ENCODE measurements around the gene CCDC32.

The CCDC32 gene

GRCh38 chr15:40508216-40508615 lies 56.6 kb downstream of the CCDC32 start:
- Histone ChIP-seq H3K4me3 (ENCODE audit: low read depth, low read length) (no peak overlapping the region), H3K9ac (ENCODE audit: low read depth, low read length) (no peak overlapping the region), H3K9me3 (ENCODE audit: control insufficient read depth, insufficient read depth, low read length) (no peaks in the 10 kb centered on the region), H3K27me3 (ENCODE audit: control insufficient read depth, insufficient read depth, low read length) (peaks cover 49% of the 10 kb centered on the region), H3K4me1 (ENCODE audit: control insufficient read depth, insufficient read depth, low read length) (peaks cover 7% of the 10 kb centered on the region), H3K36me3 (ENCODE audit: control insufficient read depth, insufficient read depth, low read length) (no peaks in the 10 kb centered on the region)

GRCh38 chr15:40506964-40507571 lies 57.8 kb downstream of the CCDC32 start:
- Histone ChIP-seq H3K4me1 (ENCODE audit: control insufficient read depth, insufficient read depth, low read length) (peaks cover 5% of the 10 kb centered on the region), H3K27me3 (ENCODE audit: control insufficient read depth, insufficient read depth, low read length) (peaks cover 39% of the 10 kb centered on the region), H3K36me3 (ENCODE audit: control insufficient read depth, insufficient read depth, low read length) (no peaks in the 10 kb centered on the region), H3K4me3 (ENCODE audit: low read depth, low read length) (peak overlapping the region; percentile 51), H3K9me3 (ENCODE audit: control insufficient read depth, insufficient read depth, low read length) (no peaks in the 10 kb centered on the region), H3K9ac (ENCODE audit: low read depth, low read length) (no peak overlapping the region)

All from iPS-15b (cell line).